ENCODE results near the gene KCNH3. TPM values are rescaled to one million over a fixed set of nuclear protein-coding genes. Genes with fewer than 3 reads are reported as not detected.
A peak's percentile ranks its signal among the peaks of the same experiment; 100 is the strongest.

KCNH3 gene
- total RNA-seq, 2 experiments from 2014 or later: 2.4 to 3.4 TPM

- ATAC-seq (ENCODE audit: poor library complexity): no peak
- H3K27ac Mint-ChIP-seq: peak overlapping the region; percentile 36
- intact Hi-C loops (cut with DNase I, micrococcal nuclease): loop anchor here in 1 of 2 experiments (1.0 kb wide), 1 partner anchor 25 kb away; no protein-coding TSS in a partner anchor
- H3K27me3 ChIP-seq (ENCODE audit: control insufficient read depth in 1 of 2, insufficient read depth in 2 of 2, low read length in 2 of 2): peaks cover 0 to 7% of the 10 kb centered on the region in 2 experiments
- H3K4me3 ChIP-seq (ENCODE audit: low read length): no peak overlapping the region
- ChIA-PET POLR2A (no interaction called here), CTCF (no interaction called here)
- DNase-seq: peak in 1 of 14 experiments; percentile 34
- no peaks in the 10 kb centered on the region for H3K36me3 ChIP-seq (ENCODE audit: insufficient read depth, low read length)
- no peaks in the 10 kb centered on the region for H3K9me3 ChIP-seq (ENCODE audit: control insufficient read depth in 1 of 2, insufficient read depth in 1 of 2, low read length in 2 of 2)
- H3K27me3 Mint-ChIP-seq: peaks cover 5% of the 10 kb centered on the region
- H3K4me3 Mint-ChIP-seq: peak overlapping the region; percentile 83
- no peaks in the 10 kb centered on the region for H3K36me3 Mint-ChIP-seq (ENCODE audit: low read depth)
- TF ChIP-seq CTCF (IDR thresholded peaks at IDR 0.05): no peak
- peaks cover 28% of the 10 kb centered on the region for H3K4me1 Mint-ChIP-seq (ENCODE audit: low read depth)
- no peak overlapping the region for H3K27ac ChIP-seq (ENCODE audit: low read depth in 1 of 2, low read length in 2 of 2)
- peaks cover 32% of the 10 kb centered on the region for H3K4me1 ChIP-seq (ENCODE audit: insufficient read depth, low read length)
- no peaks in the 10 kb centered on the region for H3K9me3 Mint-ChIP-seq
Measured at GRCh38 chr12:49540229-49541139, 1.7 kb downstream of the KCNH3 start.

GRCh38 chr12:49541140-49541861, 2.5 kb downstream of the KCNH3 start:
- Histone ChIP-seq H3K27me3 (ENCODE audit: control insufficient read depth in 1 of 2, insufficient read depth in 2 of 2, low read length in 2 of 2) (peaks cover 0 to 7% of the 10 kb centered on the region in 2 experiments), H3K9me3 (ENCODE audit: control insufficient read depth in 1 of 2, insufficient read depth in 1 of 2, low read length in 2 of 2) (no peaks in the 10 kb centered on the region), H3K4me3 (ENCODE audit: low read length) (no peak overlapping the region), H3K4me1 (ENCODE audit: insufficient read depth, low read length) (peaks cover 30% of the 10 kb centered on the region), H3K27ac (ENCODE audit: low read depth in 1 of 2, low read length in 2 of 2) (no peak overlapping the region), H3K36me3 (ENCODE audit: insufficient read depth, low read length) (no peaks in the 10 kb centered on the region)
- H3K27me3 Mint-ChIP-seq: peaks cover 9% of the 10 kb centered on the region
- POLR2A ChIA-PET: no interaction called here
- no peak for TF ChIP-seq CTCF (IDR thresholded peaks at IDR 0.05)
- intact Hi-C loops (cut with DNase I, micrococcal nuclease): loop anchor here in 1 of 2 experiments (1.0 kb wide), 1 partner anchor 24 kb away; no protein-coding TSS in a partner anchor
- ATAC-seq (ENCODE audit: poor library complexity) (no peak), DNase-seq (peak in 2 of 14 experiments; percentile 22 to 25)
- no peak overlapping the region for H3K27ac Mint-ChIP-seq
- H3K36me3 Mint-ChIP-seq (ENCODE audit: low read depth): no peaks in the 10 kb centered on the region
- CTCF ChIA-PET: no interaction called here
- no peaks in the 10 kb centered on the region for H3K9me3 Mint-ChIP-seq
- peaks cover 28% of the 10 kb centered on the region for H3K4me1 Mint-ChIP-seq (ENCODE audit: low read depth)
- peak overlapping the region; percentile 17 for H3K4me3 Mint-ChIP-seq

GRCh38 chr12:49541911-49542505, 3.2 kb downstream of the KCNH3 start:
- Mint-ChIP-seq H3K27ac (no peak overlapping the region), H3K4me3 (peak overlapping the region; percentile 51), H3K9me3 (no peaks in the 10 kb centered on the region), H3K36me3 (ENCODE audit: low read depth) (no peaks in the 10 kb centered on the region), H3K4me1 (ENCODE audit: low read depth) (peaks cover 28% of the 10 kb centered on the region), H3K27me3 (peaks cover 9% of the 10 kb centered on the region)
- Histone ChIP-seq H3K36me3 (ENCODE audit: insufficient read depth, low read length) (no peaks in the 10 kb centered on the region), H3K4me3 (ENCODE audit: low read length) (no peak overlapping the region), H3K9me3 (ENCODE audit: control insufficient read depth in 1 of 2, insufficient read depth in 1 of 2, low read length in 2 of 2) (no peaks in the 10 kb centered on the region), H3K27me3 (ENCODE audit: control insufficient read depth in 1 of 2, insufficient read depth in 2 of 2, low read length in 2 of 2) (peaks cover 0 to 7% of the 10 kb centered on the region in 2 experiments), H3K27ac (ENCODE audit: low read depth in 1 of 2, low read length in 2 of 2) (no peak overlapping the region), H3K4me1 (ENCODE audit: insufficient read depth, low read length) (peaks cover 28% of the 10 kb centered on the region)
- intact Hi-C loops (cut with DNase I, micrococcal nuclease): loop anchor here in 1 of 2 experiments (1.0 kb wide), 1 partner anchor 23 kb away; no protein-coding TSS in a partner anchor
- ChIA-PET CTCF (no interaction called here), POLR2A (no interaction called here)
- DNase-seq (peak in 2 of 14 experiments; percentile 16 to 26), ATAC-seq (ENCODE audit: poor library complexity) (no peak)
- no peak for TF ChIP-seq CTCF (IDR thresholded peaks at IDR 0.05)

All from CD4-positive, alpha-beta T cell (primary cell).